Measurements from ENCODE around the gene GMDS.

The GMDS gene

GRCh38 chr6:1662534-1662933 is 582.9 kb downstream of the GMDS start:
- no peak for DNase-seq

GRCh38 chr6:1659816-1660215 is 585.6 kb downstream of the GMDS start:
- no peak for DNase-seq

- DNase-seq, result no peak
Measured at GRCh38 chr6:1658212-1659005, 587.0 kb downstream of the GMDS start.

- no peak for DNase-seq
Measured at GRCh38 chr6:1657771-1658165, 587.6 kb downstream of the GMDS start.

GRCh38 chr6:1657116-1657770 is 588.2 kb downstream of the GMDS start:
- no peak for DNase-seq

- DNase-seq, result no peak
Measured at GRCh38 chr6:1654054-1654453, 591.4 kb downstream of the GMDS start.

GRCh38 chr6:1652842-1653241 is 592.6 kb downstream of the GMDS start:
- no peak for DNase-seq

- DNase-seq, result no peak
Measured at GRCh38 chr6:1651362-1651761, 594.0 kb downstream of the GMDS start.

- no peak for DNase-seq
Measured at GRCh38 chr6:1645466-1646185, 599.8 kb downstream of the GMDS start.

- DNase-seq, result no peak
Measured at GRCh38 chr6:1644516-1645060, 600.8 kb downstream of the GMDS start.

- no peak for DNase-seq
Measured at GRCh38 chr6:1643830-1644445, 601.5 kb downstream of the GMDS start.

GRCh38 chr6:1643111-1643510 is 602.3 kb downstream of the GMDS start:
- DNase-seq, result no peak

GRCh38 chr6:1641343-1641885 is 604.0 kb downstream of the GMDS start:
- no peak for DNase-seq

- no peak for DNase-seq
Measured at GRCh38 chr6:1640476-1640875, 604.9 kb downstream of the GMDS start.

- DNase-seq, result no peak
Measured at GRCh38 chr6:1639430-1639829, 606.0 kb downstream of the GMDS start.

- DNase-seq, result no peak
Measured at GRCh38 chr6:1636971-1637871, 608.2 kb downstream of the GMDS start.

GRCh38 chr6:1636272-1636825 is 609.1 kb downstream of the GMDS start:
- no peak for DNase-seq

- no peak for DNase-seq
Measured at GRCh38 chr6:1635305-1636010, 609.9 kb downstream of the GMDS start.

GRCh38 chr6:1634081-1634480 is 611.3 kb downstream of the GMDS start:
- DNase-seq, result no peak

- no peak for DNase-seq
Measured at GRCh38 chr6:1633366-1634021, 611.9 kb downstream of the GMDS start.
